Prostate gland (tissue), 2 donors: ENCODE results near the gene GPR137. TPM values are rescaled to one million over a fixed set of nuclear protein-coding genes. Genes with fewer than 3 reads are reported as not detected.

ENCODE experiments used
- DNase-seq: peaks from one replicate; pipeline ENCODE4 v3.0.0-alpha.2; 2019; ENCODE audit warnings: low spot score
- H3K27ac ChIP-seq, 2 donors: fragments of 200-600 bp; sonication (generic); 2 replicates each; pipeline ENCODE4 v1.5.1; 2017 to 2019
- H3K27me3 ChIP-seq: fragments of 200-600 bp; sonication (generic); replicated peaks from 2 replicates; pipeline ENCODE4 v1.5.1; 2019; ENCODE audit not compliant: insufficient read depth
- H3K36me3 ChIP-seq, 2 donors: fragments of 200-600 bp; sonication (generic); 1 replicate in 1 of 2; 2 replicates in 1 of 2; pipeline versions ENCODE4 v1.5.1 to v1.8.1; 2017 to 2019
- H3K4me1 ChIP-seq: fragments of 200-600 bp; sonication (generic); replicated peaks from 2 replicates; pipeline ENCODE4 v1.5.1; 2019
- H3K4me3 ChIP-seq, 2 donors: fragments of 200-600 bp; sonication (generic); 2 replicates each; pipeline ENCODE4 v1.5.1; 2017 to 2019
- H3K9me3 ChIP-seq: fragments of 200-600 bp; sonication (generic); 2 replicates; pipeline ENCODE4 v1.5.1; 2017
- CTCF ChIP-seq, 4 experiments: fragments of 200-600 bp in 2 of 4; fragments of 450-650 bp in 2 of 4; sonication (generic) in 2 of 4; IDR thresholded peaks; 1 replicate in 3 of 4; 2 replicates in 1 of 4; pipeline ENCODE4 v1.5.1; 2016 to 2019; ENCODE audit warnings: antibody characterized with exemption in 4 of 4, mild to moderate bottlenecking in 2 of 4, moderate library complexity in 2 of 4
- POLR2A ChIP-seq: fragments of 450-650 bp; IDR thresholded peaks from one replicate; pipeline ENCODE4 v1.6.1; 2016; ENCODE audit warnings: antibody characterized with exemption, mild to moderate bottlenecking
- POLR2AphosphoS5 ChIP-seq: sonication (generic); formaldehyde crosslinking; IDR thresholded peaks from one replicate; pipeline ENCODE4 v1.6.1; 2017; ENCODE audit warnings: antibody characterized with exemption
- WGBS: methylation state at CpG from one replicate; pipeline ENCODE4 v1.1.5; 2018; 5-methylcytosine and 5-hydroxymethylcytosine counted together
- intact Hi-C: fragments of 100-400 bp; cut with DNase I; formaldehyde crosslinking; loops from one replicate; pipeline ENCODE4 v1.14.2; 2022
- total RNA-seq, 2 donors: library from RNA; depleted of rRNA; stranded (reverse); fragments of >200 nt; gene quantifications; one replicate each; pipeline ENCODE4 v1.1.0, GENCODE V29; 2016

GPR137 gene
- total RNA-seq, 2 donors from 2014 or later, result 38.8 to 94.9 TPM

GRCh38 chr11:64288353-64288750 is 2.7 kb downstream of the GPR137 start:
- H3K4me3 ChIP-seq, result no peak overlapping the region
- peaks cover 5% of the 10 kb centered on the region for H3K27me3 ChIP-seq
- intact Hi-C loops, result no loop called here
- no peaks in the 10 kb centered on the region for H3K36me3 ChIP-seq
- H3K9me3 ChIP-seq, result no peaks in the 10 kb centered on the region
- peaks cover 6% of the 10 kb centered on the region for H3K4me1 ChIP-seq
- H3K27ac ChIP-seq, result no peak overlapping the region
- 89% methylated on average over 9 of the region's 9 CpGs for WGBS
- no peak for DNase-seq
- TF ChIP-seq POLR2AphosphoS5 (no peak), POLR2A (no peak), CTCF (IDR thresholded peaks at IDR 0.05) (no peak)

- 91% methylated on average over 13 of the region's 13 CpGs for WGBS
- Histone ChIP-seq H3K27me3 (peaks cover 5% of the 10 kb centered on the region), H3K9me3 (no peaks in the 10 kb centered on the region), H3K36me3 (no peaks in the 10 kb centered on the region), H3K4me1 (peaks cover 6% of the 10 kb centered on the region), H3K27ac (no peak overlapping the region), H3K4me3 (no peak overlapping the region)
- intact Hi-C loops, result no loop called here
- DNase-seq, result no peak
- TF ChIP-seq POLR2A (no peak), POLR2AphosphoS5 (no peak), CTCF (IDR thresholded peaks at IDR 0.05) (no peak)
Measured at GRCh38 chr11:64289002-64289564, 3.4 kb downstream of the GPR137 start.

- Histone ChIP-seq H3K4me3 (no peak overlapping the region), H3K36me3 (no peaks in the 10 kb centered on the region), H3K27me3 (peaks cover 5% of the 10 kb centered on the region), H3K9me3 (no peaks in the 10 kb centered on the region), H3K4me1 (peaks cover 6% of the 10 kb centered on the region), H3K27ac (no peak overlapping the region)
- no peak for DNase-seq
- 53% methylated on average over 10 of the region's 10 CpGs for WGBS
- intact Hi-C loops, result no loop called here
- TF ChIP-seq POLR2AphosphoS5, result no peak
- TF ChIP-seq CTCF (IDR thresholded peaks at IDR 0.05), result no peak
- TF ChIP-seq POLR2A, result no peak
Measured at GRCh38 chr11:64290352-64291261, 5.0 kb downstream of the GPR137 start.

GRCh38 chr11:64291262-64291751 is 5.7 kb downstream of the GPR137 start, which contains the start of gene KCNK4:
TSS of gene KCNK4 (plus strand) at chr11:64291302. CDS start at chr11:64293019, 1,717 bp downstream.
- WGBS, result 5% methylated on average over 4 of the region's 45 CpGs
- Histone ChIP-seq H3K36me3 (no peaks in the 10 kb centered on the region), H3K4me1 (peaks cover 3% of the 10 kb centered on the region), H3K9me3 (no peaks in the 10 kb centered on the region), H3K4me3 (peak within 1 kb of the TSS; percentile 5 to 19), H3K27me3 (peaks cover 5% of the 10 kb centered on the region), H3K27ac (no peak within 1 kb of the TSS)
- no peak for TF ChIP-seq POLR2AphosphoS5
- no peak for TF ChIP-seq POLR2A
- TF ChIP-seq CTCF (IDR thresholded peaks at IDR 0.05), result no peak
- intact Hi-C loops, result no loop called here
- no peak for DNase-seq
